Measurements from ENCODE around the gene ZNF813.

Gene ZNF813

DNA sequence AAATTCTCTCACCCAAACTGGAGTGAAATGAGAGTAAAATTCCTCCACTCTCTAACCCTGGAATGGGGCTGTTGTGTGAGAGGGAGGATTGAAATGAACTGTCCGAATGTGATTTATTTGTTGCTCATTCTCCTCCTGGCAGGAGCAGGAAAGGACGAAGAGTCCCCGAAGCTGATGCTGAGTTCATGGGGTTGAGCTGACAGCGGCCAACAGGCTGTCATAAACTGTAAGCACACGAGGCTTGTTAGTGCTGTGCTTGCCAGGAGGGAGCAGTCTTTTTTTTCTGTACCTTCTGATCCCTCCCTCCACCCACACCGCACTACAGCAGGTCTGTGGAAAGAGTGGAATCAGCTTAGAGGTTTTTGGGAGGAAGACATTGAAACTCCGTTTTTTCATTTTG, 37.4 kb downstream of the ZNF813 start:
- no peaks in the 10 kb centered on the region for H3K27me3 ChIP-seq (ENCODE audit: insufficient read depth, low read depth)
- H3K9ac ChIP-seq: no peak overlapping the region
- H3K4me3 ChIP-seq (IDR thresholded peaks at IDR 0.05; ENCODE audit: insufficient read depth, low read depth, low read length): no peak overlapping the region
- no peaks in the 10 kb centered on the region for H3K4me1 ChIP-seq (ENCODE audit: low read depth, poor library complexity, severe bottlenecking)
- H3K4me2 ChIP-seq: no peak overlapping the region
- TF ChIP-seq CTCF (conservative IDR thresholded peaks at IDR 0.05; ENCODE audit: low read depth, low read length): no peak
- H3K36me3 ChIP-seq (ENCODE audit: insufficient read depth): no peaks in the 10 kb centered on the region
- H3K27ac ChIP-seq: no peak overlapping the region
- no peaks in the 10 kb centered on the region for H4K20me1 ChIP-seq (ENCODE audit: insufficient read depth)
- H3K79me2 ChIP-seq (ENCODE audit: insufficient read depth, low read depth): no peaks in the 10 kb centered on the region
- no peak overlapping the region for H2AFZ ChIP-seq (ENCODE audit: low read depth)

GRCh38 chr19:53506728-53507127, 39.2 kb downstream of the ZNF813 start:
- no peaks in the 10 kb centered on the region for H3K27me3 ChIP-seq (ENCODE audit: insufficient read depth, low read depth)
- no peak overlapping the region for H3K4me2 ChIP-seq
- no peak overlapping the region for H3K4me3 ChIP-seq (IDR thresholded peaks at IDR 0.05; ENCODE audit: insufficient read depth, low read depth, low read length)
- no peak overlapping the region for H2AFZ ChIP-seq (ENCODE audit: low read depth)
- H3K36me3 ChIP-seq (ENCODE audit: insufficient read depth): no peaks in the 10 kb centered on the region
- no peaks in the 10 kb centered on the region for H4K20me1 ChIP-seq (ENCODE audit: insufficient read depth)
- H3K9ac ChIP-seq: no peak overlapping the region
- no peak overlapping the region for H3K27ac ChIP-seq
- no peaks in the 10 kb centered on the region for H3K79me2 ChIP-seq (ENCODE audit: insufficient read depth, low read depth)
- H3K4me1 ChIP-seq (ENCODE audit: low read depth, poor library complexity, severe bottlenecking): no peaks in the 10 kb centered on the region
- no peak for TF ChIP-seq CTCF (conservative IDR thresholded peaks at IDR 0.05; ENCODE audit: low read depth, low read length)

- no peak overlapping the region for H3K4me2 ChIP-seq
- no peaks in the 10 kb centered on the region for H3K4me1 ChIP-seq (ENCODE audit: low read depth, poor library complexity, severe bottlenecking)
Measured at GRCh38 chr19:53507523-53508442, 40.2 kb downstream of the ZNF813 start.

DNA sequence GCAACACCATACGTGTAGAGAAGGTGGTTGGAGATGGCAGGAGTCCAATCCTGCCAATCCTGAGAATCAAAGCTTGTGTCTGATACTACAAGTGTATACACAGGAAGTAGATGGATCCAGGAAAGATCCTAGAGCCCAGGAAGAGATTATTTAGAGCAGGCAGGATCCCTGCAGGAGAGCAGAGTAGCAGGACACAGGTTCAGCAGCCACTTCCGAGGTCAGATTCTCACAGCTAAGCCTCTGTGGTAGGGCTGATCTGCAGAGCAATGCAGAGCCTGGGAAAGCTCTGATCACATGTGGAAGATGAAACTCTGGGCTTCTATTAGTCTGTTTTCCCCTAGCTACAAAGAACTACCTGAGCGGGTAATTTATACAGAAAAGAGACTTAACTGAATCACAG, 41.9 kb downstream of the ZNF813 start:
- H3K79me2 ChIP-seq (ENCODE audit: insufficient read depth, low read depth): no peaks in the 10 kb centered on the region
- H3K4me1 ChIP-seq (ENCODE audit: low read depth, poor library complexity, severe bottlenecking): no peaks in the 10 kb centered on the region
- no peak for TF ChIP-seq CTCF (conservative IDR thresholded peaks at IDR 0.05; ENCODE audit: low read depth, low read length)
- no peaks in the 10 kb centered on the region for H3K36me3 ChIP-seq (ENCODE audit: insufficient read depth)
- no peak overlapping the region for H3K9ac ChIP-seq
- no peak overlapping the region for H3K27ac ChIP-seq
- no peak overlapping the region for H3K4me2 ChIP-seq
- no peak overlapping the region for H3K4me3 ChIP-seq (IDR thresholded peaks at IDR 0.05; ENCODE audit: insufficient read depth, low read depth, low read length)
- no peaks in the 10 kb centered on the region for H4K20me1 ChIP-seq (ENCODE audit: insufficient read depth)
- no peak overlapping the region for H2AFZ ChIP-seq (ENCODE audit: low read depth)
- H3K27me3 ChIP-seq (ENCODE audit: insufficient read depth, low read depth): no peaks in the 10 kb centered on the region

More at GRCh38 chr19:53507523-53508442, 40.2 kb downstream of the ZNF813 start:
- H3K79me2 ChIP-seq (ENCODE audit: insufficient read depth, low read depth): no peaks in the 10 kb centered on the region
- no peaks in the 10 kb centered on the region for H3K36me3 ChIP-seq (ENCODE audit: insufficient read depth)
- H4K20me1 ChIP-seq (ENCODE audit: insufficient read depth): no peaks in the 10 kb centered on the region
- no peak overlapping the region for H3K27ac ChIP-seq
- no peak overlapping the region for H2AFZ ChIP-seq (ENCODE audit: low read depth)
- no peak overlapping the region for H3K9ac ChIP-seq
- TF ChIP-seq CTCF (conservative IDR thresholded peaks at IDR 0.05; ENCODE audit: low read depth, low read length): no peak
- H3K27me3 ChIP-seq (ENCODE audit: insufficient read depth, low read depth): no peaks in the 10 kb centered on the region
- no peak overlapping the region for H3K4me3 ChIP-seq (IDR thresholded peaks at IDR 0.05; ENCODE audit: insufficient read depth, low read depth, low read length)

All from KMS-11 (cell line).